IMR-90 (cell line): ENCODE measurements around the gene ACRBP. TPM values are rescaled to one million over a fixed set of nuclear protein-coding genes. Genes with fewer than 3 reads are reported as not detected.

ENCODE experiments used
- ATAC-seq: fragments of 200-7000 bp; cut with Tn5 transposase; 2 replicates; pipeline ENCODE4 v1.9.1; 2020; ENCODE audit warnings: low read depth, mild to moderate bottlenecking, moderate library complexity
- BruUV-seq: library from RNA; stranded (reverse); fragments of 400-500 nt; replicated peaks from 2 replicates; lab custom pipeline; 2021; lab: Mats Ljungman, UMichigan
- CTCF ChIA-PET: fragments of 300-600 bp; formaldehyde crosslinking; extraction: SDS; loops from one replicate; lab custom pipeline; 2021; ENCODE audit warnings: antibody characterized with exemption; lab: Yijun Ruan, JAX
- POLR2A ChIA-PET: fragments of 300-600 bp; sonication (Branson Sonifier 250); formaldehyde crosslinking; loops from one replicate; lab custom pipeline; 2022; ENCODE audit warnings: antibody characterized with exemption; ENCODE audit not compliant: unreplicated experiment; lab: Charles Lee
- DNase-seq: peaks from one replicate; pipeline ENCODE4 v3.0.0; 2013
- H2AFZ ChIP-seq: replicated peaks from 2 replicates; pipeline ENCODE3; 2013; ENCODE audit warnings: low read length, mild to moderate bottlenecking; ENCODE audit not compliant: poor library complexity
- H2AK5ac ChIP-seq: 2 replicates; pipeline ENCODE4 v1.6.1; 2013; ENCODE audit warnings: low read depth, low read length, inconsistent platforms
- H2AK9ac ChIP-seq: replicated peaks from 2 replicates; pipeline ENCODE3; 2013; ENCODE audit warnings: mild to moderate bottlenecking, low read depth, low read length, moderate library complexity; ENCODE audit not compliant: poor library complexity
- H2BK120ac ChIP-seq: 2 replicates; pipeline ENCODE4 v1.6.1; 2013; ENCODE audit warnings: low read depth, low read length, inconsistent platforms
- H2BK15ac ChIP-seq: 3 replicates; pipeline ENCODE4 v1.6.1; 2013; ENCODE audit warnings: low read depth, low read length, inconsistent platforms
- H2BK20ac ChIP-seq: 2 replicates; pipeline ENCODE4 v1.6.1; 2013; ENCODE audit warnings: low read depth, mild to moderate bottlenecking, inconsistent platforms, low read length, moderate library complexity
- H2BK5ac ChIP-seq: 2 replicates; pipeline ENCODE4 v1.6.1; 2013; ENCODE audit warnings: mild to moderate bottlenecking, low read depth, low read length, inconsistent platforms; ENCODE audit not compliant: poor library complexity, severe bottlenecking
- H3K14ac ChIP-seq: replicated peaks from 2 replicates; pipeline ENCODE4 v1.6.1; 2013; ENCODE audit warnings: low read depth, low read length, inconsistent platforms
- H3K18ac ChIP-seq: 2 replicates; pipeline ENCODE4 v1.6.1; 2013; ENCODE audit warnings: low read depth, low read length, control low read depth
- H3K23ac ChIP-seq: 2 replicates; pipeline ENCODE4 v1.6.1; 2013; ENCODE audit warnings: low read depth, low read length, inconsistent platforms
- H3K27ac ChIP-seq: 2 replicates; pipeline ENCODE4 v1.5.1; 2013; ENCODE audit warnings: mild to moderate bottlenecking, control low read depth, low read length; ENCODE audit not compliant: insufficient read depth
- H3K27me3 ChIP-seq: 2 replicates; pipeline ENCODE4 v1.6.1; 2013; ENCODE audit warnings: low read length; ENCODE audit not compliant: control insufficient read depth, insufficient read depth
- H3K36me3 ChIP-seq: 2 replicates; pipeline ENCODE4 v1.6.1; 2013; ENCODE audit warnings: low read length, mixed read lengths; ENCODE audit not compliant: control insufficient read depth, insufficient read depth
- H3K4ac ChIP-seq: 2 replicates; pipeline ENCODE4 v1.6.1; 2013; ENCODE audit warnings: low read depth, low read length, inconsistent platforms
- H3K4me1 ChIP-seq: 2 replicates; pipeline ENCODE4 v1.6.1; 2013; ENCODE audit warnings: low read length, mixed read lengths; ENCODE audit not compliant: control insufficient read depth, insufficient read depth
- H3K4me2 ChIP-seq: 2 replicates; pipeline ENCODE4 v1.6.1; 2013; ENCODE audit warnings: low read depth, mild to moderate bottlenecking, control low read depth, low read length, moderate library complexity
- H3K4me3 ChIP-seq: 2 replicates; pipeline ENCODE4 v1.5.1; 2013; ENCODE audit warnings: low read depth, mild to moderate bottlenecking, control low read depth, low read length, moderate library complexity; ENCODE audit not compliant: insufficient read depth
- H3K56ac ChIP-seq: 2 replicates; pipeline ENCODE4 v1.6.1; 2013; ENCODE audit warnings: low read length, inconsistent platforms; ENCODE audit not compliant: insufficient read depth; ENCODE audit errors: extremely low read depth
- H3K79me1 ChIP-seq, 2 experiments: 2 replicates each; pipeline ENCODE4 v1.6.1; 2013; ENCODE audit warnings: low read length in 2 of 2, inconsistent platforms in 1 of 2, low read depth in 1 of 2
- H3K9ac ChIP-seq: 2 replicates; pipeline ENCODE4 v1.6.1; 2013; ENCODE audit warnings: low read depth, low read length, control low read depth
- H3K9me1 ChIP-seq: 2 replicates; pipeline ENCODE4 v1.6.1; 2013; ENCODE audit warnings: low read length, inconsistent platforms; ENCODE audit not compliant: insufficient read depth
- H3K9me3 ChIP-seq: 2 replicates; pipeline ENCODE4 v1.6.1; 2013; ENCODE audit warnings: low read length; ENCODE audit not compliant: control insufficient read depth, insufficient read depth
- H4K20me1 ChIP-seq: 2 replicates; pipeline ENCODE4 v1.6.1; 2013; ENCODE audit warnings: low read length, inconsistent platforms; ENCODE audit not compliant: insufficient read depth
- H4K5ac ChIP-seq: 2 replicates; pipeline ENCODE4 v1.6.1; 2013; ENCODE audit warnings: mild to moderate bottlenecking, low read depth, low read length, control low read depth
- H4K8ac ChIP-seq, 2 experiments: 2 replicates each; pipeline ENCODE4 v1.6.1; 2013; ENCODE audit warnings: low read depth in 2 of 2, low read length in 2 of 2, control low read depth in 1 of 2, inconsistent platforms in 1 of 2
- H4K91ac ChIP-seq: 2 replicates; pipeline ENCODE4 v1.6.1; 2013; ENCODE audit warnings: low read depth, low read length, inconsistent platforms; ENCODE audit not compliant: insufficient read depth
- BHLHE40 ChIP-seq: fragments of 150-350 bp; IDR thresholded peaks from 2 replicates; pipeline ENCODE4 v1.6.1; 2016; ENCODE audit warnings: mild to moderate bottlenecking, low read depth, low read length
- MAZ ChIP-seq: IDR thresholded peaks from 2 replicates; pipeline ENCODE4 v1.6.1; 2012; ENCODE audit warnings: low read depth, mild to moderate bottlenecking, low read length, improper control_type of control experiment, moderate library complexity, borderline replicate concordance
- NFE2L2 ChIP-seq: fragments of 150-350 bp; IDR thresholded peaks from 2 replicates; pipeline ENCODE4 v1.6.1; 2016; ENCODE audit warnings: low read depth, mild to moderate bottlenecking, low read length
- WGBS, 2 experiments: methylation state at CpG; one replicate each; pipeline versions ENCODE4 v1.1.5 to v1.1.7; 2013; ENCODE audit warnings: missing lambda C conversion rate in 2 of 2; ENCODE audit not compliant: insufficient read length in 1 of 2; ENCODE audit errors: extremely low coverage in 2 of 2; 5-methylcytosine and 5-hydroxymethylcytosine counted together
- dilution Hi-C: fragments of 300-500 bp; cut with HindIII; formaldehyde crosslinking; loops from one replicate; pipeline ENCODE4 v1.14.3; 2018; ENCODE audit warnings: low sequenced_read_pairs; ENCODE audit not compliant: unreplicated experiment
- in situ Hi-C: fragments of 300-500 bp; cut with MboI; formaldehyde crosslinking; loops from 3 replicates; pipeline ENCODE4 v1.14.3; 2019; ENCODE audit warnings: low sequenced_read_pairs, inconsistent platforms, mixed read lengths
- intact Hi-C: fragments of 100-400 bp; cut with micrococcal nuclease; formaldehyde crosslinking; loops from 2 replicates; pipeline ENCODE4 v1.10.0; 2022
- polyA plus RNA-seq, 3 experiments: library from polyadenylated mRNA; depleted of rRNA; stranded (reverse); fragments of >200 nt; gene quantifications; 2 replicates each; pipeline ENCODE4 v1.2.3, GENCODE V29; 2012; ENCODE audit warnings: low replicate concordance in 1 of 3
- total RNA-seq: library from RNA; depleted of rRNA; stranded (reverse); fragments of >200 nt; gene quantifications from 2 replicates; pipeline ENCODE4 v1.2.3, GENCODE V29; 2012

ACRBP gene
- total and polyA plus RNA-seq, 2 of the 4 experiments (the other 2 are of a cell fraction): 0.38 TPM; not detected in 1

DNA sequence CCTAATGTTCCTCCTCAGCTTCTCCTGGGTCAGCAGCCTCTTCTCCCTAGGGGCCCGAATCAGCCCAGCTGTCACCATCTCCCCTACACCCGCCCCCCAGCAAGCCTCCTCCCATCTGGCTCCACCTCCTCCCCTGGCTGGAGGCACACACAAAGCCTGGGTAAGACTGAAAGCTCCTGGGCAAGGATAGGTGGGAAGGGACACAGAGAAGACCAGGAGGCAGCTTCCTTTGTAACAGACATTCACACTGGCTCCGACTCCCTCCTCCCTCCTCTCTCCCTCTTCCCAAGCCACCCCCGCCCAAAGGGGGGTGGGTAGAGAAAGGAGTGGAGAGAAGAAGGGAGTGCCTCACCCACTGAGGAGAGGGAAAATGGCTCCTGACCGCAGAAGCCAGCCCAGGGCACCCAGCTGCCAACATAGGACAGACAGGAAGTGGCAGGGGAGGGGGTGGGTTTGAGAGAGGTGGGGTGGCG lies 44.1 kb downstream of the ACRBP start:
- Histone ChIP-seq H2BK120ac (peak overlapping the region; percentile 27; the same call in 1 of the 2 replicates), H2AK5ac (peak overlapping the region; percentile 57; the same call in 1 of the 2 replicates), H2AK9ac (peak overlapping the region; percentile 76), H4K91ac (0 out of 2 replicates have a peak overlapping the region, but pooled peaks have one; percentile 47), H3K18ac (no peak overlapping the region), H3K4me3 (peak overlapping the region; percentile 8; the same call in 1 of the 2 replicates), H3K9ac (0 out of 2 replicates have a peak overlapping the region, but pooled peaks have one; percentile 15), H2AFZ (no peak overlapping the region), H3K23ac (peak overlapping the region; percentile 68; the same call in 1 of the 2 replicates), H3K27ac (peak overlapping the region; percentile 38), H3K36me3 (peaks cover 46% of the 10 kb centered on the region), H2BK20ac (no peak overlapping the region), H3K56ac (no peak overlapping the region), H3K9me3 (no peaks in the 10 kb centered on the region), H3K4me1 (peaks cover 11% of the 10 kb centered on the region), H3K14ac (peak overlapping the region; percentile 54; the same call in 1 of the 2 replicates), H4K8ac (peak overlapping the region in 1 of 2 experiments; percentile 43; a peak in 1 of 4 replicates), H3K79me1 (peaks cover 49 to 75% of the 10 kb centered on the region in 2 experiments), H4K20me1 (peaks cover 50% of the 10 kb centered on the region), H2BK5ac (no peak overlapping the region), H3K4ac (peak overlapping the region; percentile 64), H2BK15ac (no peak overlapping the region), H3K4me2 (peak overlapping the region; percentile 79), H3K27me3 (no peaks in the 10 kb centered on the region), H3K9me1 (peaks cover 23% of the 10 kb centered on the region), H4K5ac (no peak overlapping the region; the same call in 1 of the 2 replicates)
- WGBS, 2 experiments: no CpG with 5 or more reads among the region's 6 CpGs
- intact Hi-C loops: no loop called here
- peak; percentile 57; the same call in 1 of the 2 replicates for TF ChIP-seq MAZ
- TF ChIP-seq NFE2L2: no peak
- TF ChIP-seq BHLHE40: no peak
- DNase-seq (peak; percentile 25), ATAC-seq (peak; percentile 10)
- no TSS peak for BruUV-seq
- ChIA-PET CTCF (no interaction called here), POLR2A (interaction anchor here (0.6 kb wide), 1 partner anchor 24 kb away, joined by 27 read pairs; no protein-coding TSS in a partner anchor)
- in situ Hi-C loops: no loop called here
- dilution Hi-C loops: no loop called here
